HG02798 (cell line): ENCODE measurements around the gene GRIK4.

Experiments
- ATAC-seq: cut with Tn5 transposase; IDR thresholded peaks from one replicate; pipeline ENCODE4 v1.9.1; 2021; ENCODE audit warnings: mild to moderate bottlenecking; ENCODE audit not compliant: unreplicated experiment, poor library complexity

Gene GRIK4

GRCh38 chr11:120853435-120853834 lies 341.9 kb downstream of the GRIK4 start:
- ATAC-seq = no peak

DNA sequence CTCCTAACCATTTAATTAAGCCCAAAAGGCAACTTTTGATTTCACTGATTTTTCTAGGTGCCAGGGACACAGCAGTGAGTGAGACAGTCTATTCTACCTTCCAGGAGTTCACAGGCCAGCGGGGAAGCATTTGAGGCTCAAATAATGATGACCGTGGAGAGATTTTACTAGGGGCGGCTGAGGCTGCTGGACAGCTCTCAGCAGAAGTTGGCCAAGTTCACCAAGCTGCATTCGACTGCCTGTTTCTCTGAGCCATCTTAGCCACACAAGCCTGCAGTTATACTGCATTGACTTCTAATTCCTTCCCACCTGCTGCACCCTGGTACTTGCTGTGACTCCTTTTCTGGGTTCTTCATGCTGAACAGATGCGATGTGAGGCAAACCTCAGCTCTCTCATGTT lies 343.4 kb downstream of the GRIK4 start:
- ATAC-seq = no peak

GRCh38 chr11:120857508-120857907 lies 346.0 kb downstream of the GRIK4 start:
- no peak for ATAC-seq

GRCh38 chr11:120858740-120859139 lies 347.2 kb downstream of the GRIK4 start:
- ATAC-seq = no peak

- ATAC-seq = no peak
Observed at GRCh38 chr11:120859552-120860295, 348.2 kb downstream of the GRIK4 start.

GRCh38 chr11:120863359-120863758 lies 351.8 kb downstream of the GRIK4 start:
- ATAC-seq = no peak

DNA sequence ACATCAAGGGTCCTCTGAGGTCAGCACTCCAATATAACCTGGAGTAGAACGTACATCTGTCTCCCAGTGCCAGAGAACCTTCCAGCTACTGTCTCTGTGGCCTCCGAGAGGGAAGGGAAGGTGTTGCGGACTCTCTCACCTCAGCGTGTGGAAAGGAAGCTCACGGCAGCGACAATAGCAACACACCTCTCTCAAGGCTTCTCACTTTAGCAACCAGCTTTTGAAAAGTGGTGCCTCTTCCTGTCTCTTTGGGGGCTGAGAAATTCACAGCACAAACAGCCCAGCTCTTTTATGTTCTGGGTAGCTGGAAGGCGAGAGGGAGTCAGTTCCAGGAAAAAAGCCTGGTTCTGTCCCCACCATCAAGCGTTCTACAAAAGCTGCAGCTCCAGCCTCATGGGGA lies 355.5 kb downstream of the GRIK4 start:
- ATAC-seq = no peak

DNA sequence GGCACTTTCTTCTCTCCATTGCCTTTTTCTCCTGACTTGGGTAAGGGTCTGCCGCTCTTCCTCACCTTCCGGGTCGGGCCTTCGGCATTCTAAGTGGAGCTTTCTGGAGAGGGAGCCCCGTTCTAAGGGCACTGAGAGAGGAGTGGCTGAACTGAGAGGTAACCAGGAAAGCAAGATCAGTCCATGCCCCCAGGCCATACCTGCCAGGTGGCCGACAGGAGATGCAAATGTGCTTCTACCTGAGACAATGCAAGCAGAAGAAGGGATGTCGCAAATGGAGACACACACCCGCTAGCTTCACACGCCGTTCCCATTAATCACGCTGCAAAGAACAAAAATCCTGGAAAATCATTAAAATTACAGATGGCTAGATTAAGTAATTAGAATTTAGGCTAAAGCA lies 356.0 kb downstream of the GRIK4 start:
- ATAC-seq = no peak

DNA sequence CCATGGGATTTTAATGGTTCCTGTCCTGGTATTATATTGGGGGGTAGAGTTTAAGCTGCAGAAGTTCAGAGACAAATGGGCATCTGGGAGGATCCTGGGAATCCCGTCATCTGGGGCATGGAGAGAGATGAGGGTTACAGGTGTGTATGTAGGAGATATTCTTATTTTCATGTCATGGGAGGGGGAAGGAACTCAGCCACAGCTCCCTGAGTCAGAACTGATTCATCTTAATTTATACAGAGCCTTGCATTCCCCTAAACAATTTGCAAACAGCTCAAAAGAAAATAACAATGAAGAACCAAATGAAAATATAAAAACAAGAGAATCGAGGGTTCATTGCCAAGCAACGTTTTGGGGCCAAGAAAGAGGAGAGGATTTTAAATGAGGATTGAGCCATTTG lies 356.4 kb downstream of the GRIK4 start:
- ATAC-seq = no peak

DNA sequence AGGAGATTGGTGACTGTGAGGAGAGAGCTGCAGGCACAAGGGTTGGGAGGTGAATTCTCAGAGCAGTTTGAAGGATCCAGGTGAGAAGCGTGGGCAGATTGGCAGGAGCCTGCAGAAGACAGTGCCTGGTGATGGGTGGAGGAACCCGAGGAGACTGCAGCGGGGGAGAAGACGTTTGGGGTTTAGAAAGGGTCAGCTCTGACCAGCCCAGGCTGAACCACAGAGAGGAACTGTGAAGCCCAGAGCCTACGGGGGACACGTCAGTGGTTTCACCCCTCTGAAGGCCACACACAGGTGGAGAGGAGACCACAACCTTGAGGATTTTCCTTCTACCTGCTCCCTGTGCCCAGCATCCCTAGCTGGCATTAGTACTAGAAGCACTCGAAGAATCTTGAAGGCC lies 357.5 kb downstream of the GRIK4 start:
- ATAC-seq = no peak

DNA sequence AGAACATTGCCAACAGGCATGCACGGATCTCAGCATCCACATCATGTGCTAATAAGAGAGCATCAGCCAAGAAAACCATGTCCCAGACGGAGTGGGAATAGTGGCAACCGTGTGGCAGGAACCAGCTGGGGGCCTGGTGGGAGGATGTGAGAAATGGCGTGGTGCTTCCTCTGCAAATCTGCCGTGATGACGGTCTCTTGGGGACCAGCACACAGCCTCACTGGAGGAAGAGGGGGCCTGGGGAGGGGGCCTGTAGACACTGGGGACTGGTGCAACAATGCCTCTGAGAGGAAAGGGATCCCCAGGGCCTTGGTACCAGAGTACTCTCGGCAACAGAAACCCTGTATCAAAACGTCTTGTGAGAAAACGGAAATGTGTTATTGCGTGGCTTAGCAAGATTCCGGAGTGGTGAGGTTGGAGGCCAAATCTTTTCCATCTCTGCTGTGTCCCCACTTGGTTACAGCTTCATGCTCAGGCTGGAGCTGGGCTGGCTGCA lies 358.0 kb downstream of the GRIK4 start:
- ATAC-seq = no peak

DNA sequence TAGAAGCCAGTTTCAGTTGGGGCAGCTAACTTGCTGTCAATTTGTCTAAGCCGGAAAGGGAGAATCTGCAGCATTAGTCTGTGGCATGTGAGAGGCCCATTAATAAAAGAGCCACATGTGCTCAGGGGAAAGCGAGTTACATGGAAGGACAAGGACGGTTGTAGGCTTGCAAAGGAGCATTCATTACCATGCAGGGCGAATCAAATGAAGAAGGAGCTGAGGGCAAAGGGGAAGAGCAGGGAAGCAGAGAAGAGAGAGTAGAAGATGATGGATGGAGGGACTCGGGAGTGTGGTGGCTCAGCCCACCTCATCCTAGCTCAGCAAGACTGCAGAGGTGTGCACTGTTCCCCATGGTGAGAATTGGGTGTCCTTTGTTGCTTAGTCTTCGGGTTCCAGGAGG lies 359.6 kb downstream of the GRIK4 start:
- ATAC-seq = no peak

- no peak for ATAC-seq
Observed at GRCh38 chr11:120871924-120872323, 360.4 kb downstream of the GRIK4 start.

DNA sequence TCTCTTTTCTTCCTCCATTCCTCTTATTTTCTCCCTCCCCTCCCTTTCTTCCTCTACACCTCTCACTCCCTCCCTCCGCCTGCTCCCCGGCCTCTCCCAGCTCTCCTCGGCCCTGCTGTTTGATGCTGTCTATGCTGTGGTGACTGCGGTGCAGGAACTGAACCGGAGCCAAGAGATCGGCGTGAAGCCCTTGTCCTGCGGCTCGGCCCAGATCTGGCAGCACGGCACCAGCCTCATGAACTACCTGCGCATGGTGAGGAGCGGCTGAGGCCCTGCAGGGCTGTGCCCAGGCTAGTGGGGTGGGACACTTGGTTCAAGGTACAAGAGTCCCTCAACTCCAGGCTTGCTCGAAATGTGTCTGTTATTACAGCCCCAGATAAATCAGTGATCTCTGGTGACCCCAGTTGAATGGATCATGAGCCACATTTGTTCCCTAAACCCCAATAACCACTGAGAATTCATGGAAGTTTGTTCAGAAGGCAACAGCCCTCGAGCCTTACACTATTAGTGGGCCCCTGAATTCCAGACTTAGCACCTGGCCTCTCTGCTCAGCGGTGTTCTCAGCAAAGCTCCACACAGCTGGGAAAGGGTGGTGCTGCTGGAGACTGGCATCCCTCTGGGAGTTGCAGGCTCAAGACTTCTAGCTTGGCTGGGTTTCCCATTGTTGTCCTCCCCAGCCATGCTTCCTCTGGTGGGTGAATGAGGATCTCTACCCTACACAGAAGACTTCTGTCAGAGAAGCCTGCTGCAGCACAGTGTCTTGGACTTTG lies 362.6 kb downstream of the GRIK4 start:
- ATAC-seq = no peak

- no peak for ATAC-seq
Observed at GRCh38 chr11:120875986-120876385, 364.4 kb downstream of the GRIK4 start.

GRCh38 chr11:120877746-120878365 lies 366.3 kb downstream of the GRIK4 start:
- no peak for ATAC-seq

GRCh38 chr11:120878781-120879180 lies 367.2 kb downstream of the GRIK4 start:
- ATAC-seq = no peak

- no peak for ATAC-seq
Observed at GRCh38 chr11:120880498-120881175, 369.1 kb downstream of the GRIK4 start.

DNA sequence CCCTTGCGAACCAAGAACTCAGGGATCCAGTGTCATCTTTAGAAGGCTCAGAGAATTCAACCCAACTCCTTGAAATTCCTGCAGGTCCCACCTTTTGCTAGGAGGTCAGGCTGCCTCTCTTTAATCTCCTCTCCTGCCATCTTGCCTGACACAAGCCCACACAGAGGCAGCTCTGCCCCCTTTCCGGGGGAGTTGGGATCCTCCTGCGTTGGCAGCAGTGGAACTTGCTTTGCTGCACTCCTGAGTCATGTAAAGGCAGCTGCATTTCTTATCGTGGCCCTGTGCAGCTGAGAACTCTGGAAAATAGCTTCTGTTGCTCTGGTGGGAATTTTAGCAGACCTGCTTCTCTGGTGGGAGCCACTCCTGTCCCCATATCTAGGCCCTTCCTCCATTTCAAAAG lies 370.0 kb downstream of the GRIK4 start:
- no peak for ATAC-seq

- ATAC-seq = no peak
Observed at GRCh38 chr11:120882175-120882574, 370.6 kb downstream of the GRIK4 start.
